Glomerular visceral epithelial cell (primary cell): ENCODE measurements around the gene LMTK3.

Experiments used
- DNase-seq: peaks from one replicate; pipeline ENCODE4 v3.0.0-alpha.2; 2016; ENCODE audit errors: extremely low spot score

LMTK3 gene

GRCh38 chr19:48508729-48509411, 2.8 kb downstream of the LMTK3 start:
- no peak for DNase-seq

GRCh38 chr19:48507911-48508439, 3.7 kb downstream of the LMTK3 start:
- no peak for DNase-seq

GRCh38 chr19:48506138-48506733, 5.4 kb downstream of the LMTK3 start:
- DNase-seq: peak; percentile 58

GRCh38 chr19:48502350-48503018, 9.2 kb downstream of the LMTK3 start:
- no peak for DNase-seq

- DNase-seq: peak; percentile 69
Observed at GRCh38 chr19:48501494-48502349, 9.9 kb downstream of the LMTK3 start.

- DNase-seq: no peak
Observed at GRCh38 chr19:48500830-48501493, 10.7 kb downstream of the LMTK3 start.

GRCh38 chr19:48499316-48500090, 12.1 kb downstream of the LMTK3 start:
- DNase-seq: no peak

- no peak for DNase-seq
Observed at GRCh38 chr19:48498595-48499311, 12.9 kb downstream of the LMTK3 start.

GRCh38 chr19:48497728-48498594, 13.7 kb downstream of the LMTK3 start:
- DNase-seq: no peak

- no peak for DNase-seq
Observed at GRCh38 chr19:48496959-48497727, 14.5 kb downstream of the LMTK3 start.

- DNase-seq: no peak
Observed at GRCh38 chr19:48495396-48495795, 16.2 kb downstream of the LMTK3 start.

GRCh38 chr19:48493718-48494401, 17.8 kb downstream of the LMTK3 start:
- DNase-seq: no peak

GRCh38 chr19:48492925-48493717, 18.5 kb downstream of the LMTK3 start:
- DNase-seq: peak; percentile 89

GRCh38 chr19:48491793-48492123, 19.9 kb downstream of the LMTK3 start:
- no peak for DNase-seq

GRCh38 chr19:48490981-48491792, 20.4 kb downstream of the LMTK3 start:
- DNase-seq: peak; percentile 57

GRCh38 chr19:48489608-48490216, 21.9 kb downstream of the LMTK3 start:
- DNase-seq: peak; percentile 73
